AG04449 (cell line): ENCODE results near the gene CCDC177.

Experiments used
- CTCF ChIA-PET: fragments of 350-600 bp; formaldehyde crosslinking; extraction: SDS; loops from one replicate; lab custom pipeline; 2021; ENCODE audit warnings: antibody characterized with exemption; lab: Yijun Ruan, JAX
- POLR2A ChIA-PET: fragments of 400-600, 350-600 bp; formaldehyde crosslinking; extraction: SDS; loops from one replicate; lab custom pipeline; 2020; ENCODE audit warnings: antibody characterized with exemption, inconsistent platforms; lab: Yijun Ruan, JAX
- DNase-seq: peaks from one replicate; pipeline ENCODE4 v3.0.0-alpha.2; 2010; ENCODE audit warnings: low read depth, low spot score
- H3K4me3 ChIP-seq: 2 replicates; pipeline ENCODE4 v1.5.1; 2011; ENCODE audit warnings: low read depth, mild to moderate bottlenecking, control low read depth, low read length
- CTCF ChIP-seq: IDR thresholded peaks from one replicate; pipeline ENCODE4 v1.5.1; 2011; ENCODE audit warnings: mild to moderate bottlenecking, moderate library complexity, low read length, control low read depth, inconsistent platforms; ENCODE audit not compliant: insufficient read depth; ENCODE audit errors: missing control alignments

Gene CCDC177

GRCh38 chr14:69558774-69559173 is 15.9 kb downstream of the CCDC177 start:
- ChIA-PET CTCF (interaction anchor here (1.9 to 3.3 kb wide), 2 partner anchors 11 to 15 kb away, joined by 10 to 28 read pairs; partner anchors contain the start of gene CCDC177), POLR2A (no interaction called here)
- no peak overlapping the region for H3K4me3 ChIP-seq
- no peak for TF ChIP-seq CTCF
- no peak for DNase-seq

- DNase-seq = no peak
- POLR2A ChIA-PET = no interaction called here
- TF ChIP-seq CTCF = no peak
- H3K4me3 ChIP-seq = no peak overlapping the region
- CTCF ChIA-PET = interaction anchor here (1.8 kb wide), 1 partner anchor 19 kb away, joined by 8 read pairs; no protein-coding TSS in a partner anchor
Observed at GRCh38 chr14:69554500-69554899, 20.2 kb downstream of the CCDC177 start.

- POLR2A ChIA-PET = no interaction called here
- no peak overlapping the region for H3K4me3 ChIP-seq
- TF ChIP-seq CTCF = no peak
- CTCF ChIA-PET = interaction anchor here (1.0 kb wide), 1 partner anchor 174 kb away, joined by 3 read pairs; no protein-coding TSS in a partner anchor
- no peak for DNase-seq
Observed at GRCh38 chr14:69553252-69553651, 21.4 kb downstream of the CCDC177 start.

GRCh38 chr14:69551511-69551910 is 23.2 kb downstream of the CCDC177 start:
- DNase-seq = no peak
- ChIA-PET CTCF (no interaction called here), POLR2A (no interaction called here)

GRCh38 chr14:69548566-69548965 is 26.1 kb downstream of the CCDC177 start:
- ChIA-PET POLR2A (no interaction called here), CTCF (interaction anchor here (0.8 to 5.8 kb wide), 16 partner anchors 9 to 308 kb away, joined by 3 to 32 read pairs (median 4); partner anchors contain the start of gene CCDC177)
- H3K4me3 ChIP-seq = no peak overlapping the region
- DNase-seq = no peak
- TF ChIP-seq CTCF = no peak

More at GRCh38 chr14:69551511-69551910, 23.2 kb downstream of the CCDC177 start:
- no peak for TF ChIP-seq CTCF
- no peak overlapping the region for H3K4me3 ChIP-seq

GRCh38 chr14:69547701-69548348 is 26.8 kb downstream of the CCDC177 start:
- DNase-seq = no peak
- POLR2A ChIA-PET = no interaction called here

More at GRCh38 chr14:69547701-69548348, 26.8 kb downstream of the CCDC177 start:
- peak; percentile 68 for TF ChIP-seq CTCF
- H3K4me3 ChIP-seq = peak overlapping the region; percentile 29
- CTCF ChIA-PET = interaction anchor here (0.8 to 5.8 kb wide), 16 partner anchors 8 to 307 kb away, joined by 3 to 32 read pairs (median 4); partner anchors contain the start of gene CCDC177
